OCI-LY1 (cell line): ENCODE measurements around the gene PACS2.

Source experiments
- H2AFZ ChIP-seq: fragments of 200-600 bp; sonication (generic), shearing (Covaris generic); 2 replicates; pipeline ENCODE4 v1.6.0; 2014; ENCODE audit warnings: antibody characterized with exemption, mild to moderate bottlenecking, low read length
- H3F3A ChIP-seq: fragments of 200-600 bp; sonication (generic), shearing (Covaris generic); 2 replicates; pipeline ENCODE4 v1.6.0; 2014; ENCODE audit warnings: mild to moderate bottlenecking, antibody characterized with exemption, low read length, moderate library complexity; ENCODE audit not compliant: insufficient read depth
- H3K27ac ChIP-seq: fragments of 200-600 bp; sonication (generic); 2 replicates; pipeline ENCODE4 v1.5.1; 2014; ENCODE audit warnings: low read length, mixed run types, mild to moderate bottlenecking, low read depth; ENCODE audit not compliant: poor library complexity, severe bottlenecking
- H3K27me3 ChIP-seq: fragments of 200-600 bp; sonication (generic); 2 replicates; pipeline ENCODE4 v1.6.0; 2014; ENCODE audit warnings: antibody characterized with exemption, mild to moderate bottlenecking, low read length, moderate library complexity; ENCODE audit not compliant: insufficient read depth
- H3K36me3 ChIP-seq: fragments of 200-600 bp; sonication (generic); 2 replicates; pipeline ENCODE4 v1.6.1; 2014; ENCODE audit warnings: mild to moderate bottlenecking, antibody characterized with exemption, low read length, moderate library complexity, mixed read lengths; ENCODE audit not compliant: insufficient read depth
- H3K4me1 ChIP-seq: fragments of 200-600 bp; sonication (generic); 2 replicates; pipeline ENCODE4 v1.5.1; 2014; ENCODE audit warnings: mild to moderate bottlenecking, low read length, moderate library complexity; ENCODE audit not compliant: insufficient read depth, severe bottlenecking
- H3K4me2 ChIP-seq: fragments of 200-600 bp; sonication (generic), shearing (Covaris generic); 2 replicates; pipeline ENCODE4 v1.6.1; 2014; ENCODE audit warnings: low read length
- H3K4me3 ChIP-seq: fragments of 200-600 bp; sonication (generic); 2 replicates; pipeline ENCODE4 v1.5.1; 2014; ENCODE audit warnings: low read length, low read depth, mild to moderate bottlenecking, mixed read lengths; ENCODE audit not compliant: poor library complexity, severe bottlenecking
- H3K79me2 ChIP-seq: fragments of 200-600 bp; shearing (Covaris generic); 2 replicates; pipeline ENCODE4 v1.6.1; 2016; ENCODE audit warnings: mixed run types, low read length, mixed read lengths; ENCODE audit not compliant: insufficient read depth
- H3K9ac ChIP-seq: fragments of 200-600 bp; sonication (generic), shearing (Covaris generic); 2 replicates; pipeline ENCODE4 v1.6.1; 2014; ENCODE audit warnings: mild to moderate bottlenecking, low read length, mixed read lengths
- H3K9me2 ChIP-seq: fragments of 200-600 bp; sonication (generic), shearing (Covaris generic); 2 replicates; pipeline ENCODE4 v1.6.1; 2014; ENCODE audit warnings: low read depth, mild to moderate bottlenecking, low read length, mixed read lengths
- H3K9me3 ChIP-seq: fragments of 200-600 bp; shearing (Covaris generic); 2 replicates; pipeline ENCODE4 v1.6.1; 2014; ENCODE audit warnings: low read length, mixed read lengths
- H4K20me1 ChIP-seq: fragments of 200-600 bp; sonication (generic), shearing (Covaris generic); 2 replicates; pipeline ENCODE4 v1.6.0; 2016; ENCODE audit warnings: mild to moderate bottlenecking, low read length; ENCODE audit not compliant: insufficient read depth
- CTCF ChIP-seq: fragments of 200-600 bp; sonication (generic), shearing (Covaris generic); IDR thresholded peaks from 2 replicates; pipeline ENCODE4 v1.5.1; 2017; ENCODE audit warnings: mild to moderate bottlenecking, antibody characterized with exemption, low read length, moderate library complexity, mixed read lengths
- EZH2 ChIP-seq: fragments of 200-600 bp; sonication (generic), shearing (Covaris generic); IDR thresholded peaks from 2 replicates; pipeline ENCODE4 v1.8.0; 2017; ENCODE audit warnings: borderline replicate concordance, mixed run types, mild to moderate bottlenecking, antibody characterized with exemption, low read length, moderate library complexity, mixed read lengths

The PACS2 gene

GRCh38 chr14:105331575-105332349, 17.2 kb downstream of the PACS2 start:
- H3K36me3 ChIP-seq: no peaks in the 10 kb centered on the region
- H3K9ac ChIP-seq: no peak overlapping the region
- no peak overlapping the region for H3K27ac ChIP-seq
- no peak overlapping the region for H3K4me3 ChIP-seq
- no peaks in the 10 kb centered on the region for H3K79me2 ChIP-seq
- no peaks in the 10 kb centered on the region for H4K20me1 ChIP-seq
- no peaks in the 10 kb centered on the region for H3K9me3 ChIP-seq
- H3F3A ChIP-seq: no peaks in the 10 kb centered on the region
- H3K4me2 ChIP-seq: no peak overlapping the region
- no peaks in the 10 kb centered on the region for H3K9me2 ChIP-seq
- TF ChIP-seq CTCF (no peak), EZH2 (no peak)
- no peaks in the 10 kb centered on the region for H3K27me3 ChIP-seq
- no peaks in the 10 kb centered on the region for H3K4me1 ChIP-seq
- H2AFZ ChIP-seq: no peak overlapping the region

GRCh38 chr14:105332350-105332874, 17.9 kb downstream of the PACS2 start:
- Histone ChIP-seq H4K20me1 (no peaks in the 10 kb centered on the region), H3K79me2 (no peaks in the 10 kb centered on the region), H3K9ac (no peak overlapping the region), H3K4me3 (no peak overlapping the region), H3K4me1 (no peaks in the 10 kb centered on the region), H3K9me2 (no peaks in the 10 kb centered on the region), H3K27me3 (no peaks in the 10 kb centered on the region), H3K36me3 (no peaks in the 10 kb centered on the region), H2AFZ (no peak overlapping the region), H3K4me2 (no peak overlapping the region), H3F3A (no peaks in the 10 kb centered on the region), H3K27ac (no peak overlapping the region), H3K9me3 (no peaks in the 10 kb centered on the region)
- no peak for TF ChIP-seq EZH2
- TF ChIP-seq CTCF: no peak

- Histone ChIP-seq H3K9me2 (no peaks in the 10 kb centered on the region), H3K4me1 (no peaks in the 10 kb centered on the region), H3K27ac (no peak overlapping the region), H3K4me3 (no peak overlapping the region), H3F3A (no peaks in the 10 kb centered on the region), H3K9me3 (no peaks in the 10 kb centered on the region), H3K9ac (no peak overlapping the region), H2AFZ (no peak overlapping the region), H3K36me3 (no peaks in the 10 kb centered on the region), H3K27me3 (no peaks in the 10 kb centered on the region), H3K79me2 (no peaks in the 10 kb centered on the region), H3K4me2 (no peak overlapping the region), H4K20me1 (no peaks in the 10 kb centered on the region)
- no peak for TF ChIP-seq CTCF
- TF ChIP-seq EZH2: no peak
These were observed 18.5 kb downstream of the PACS2 start for GRCh38 chr14:105333020-105333490.
